HepG2 (cell line): ENCODE measurements around the gene GMFB. TPM values are rescaled to one million over a fixed set of nuclear protein-coding genes. Genes with fewer than 3 reads are reported as not detected.

ENCODE experiments used
- BCL6 ChIP-seq: IDR thresholded peaks from 2 replicates; pipeline ENCODE4 v1.6.1; 2016; ENCODE audit warnings: missing genetic modification reagents, missing compliant biosample characterization
- CBX5 ChIP-seq: sonication (generic); formaldehyde crosslinking; IDR thresholded peaks from 2 replicates; pipeline ENCODE4 v1.4.0; 2020; ENCODE audit warnings: missing genetic modification reagents, borderline replicate concordance
- HNRNPUL1 ChIP-seq: fragments of 200-400 bp; formaldehyde crosslinking; IDR thresholded peaks from 2 replicates; pipeline ENCODE4 v1.6.1; 2017; ENCODE audit warnings: low read depth, mild to moderate bottlenecking, low read length, moderate library complexity
- KAT8 ChIP-seq: IDR thresholded peaks from 2 replicates; pipeline ENCODE4 v1.6.1; 2016; ENCODE audit warnings: missing genetic modification reagents, missing compliant biosample characterization
- MEF2D ChIP-seq: sonication (generic); formaldehyde crosslinking; IDR thresholded peaks from 2 replicates; pipeline ENCODE4 v1.5.1; 2020; ENCODE audit warnings: mild to moderate bottlenecking, missing genetic modification reagents
- PAWR ChIP-seq: sonication (generic); formaldehyde crosslinking; IDR thresholded peaks from 2 replicates; pipeline ENCODE4 v1.4.0; 2020; ENCODE audit warnings: missing genetic modification reagents, mild to moderate bottlenecking, borderline replicate concordance
- RFXANK ChIP-seq: IDR thresholded peaks from 2 replicates; pipeline ENCODE4 v1.6.1; 2016
- RXRB ChIP-seq: IDR thresholded peaks from 2 replicates; pipeline ENCODE4 v1.6.1; 2016; ENCODE audit warnings: borderline replicate concordance, missing genetic modification reagents, missing compliant biosample characterization
- SALL2 ChIP-seq: sonication (generic); formaldehyde crosslinking; IDR thresholded peaks from 2 replicates; pipeline ENCODE4 v1.8.1; 2023; ENCODE audit warnings: mild to moderate bottlenecking, missing genetic modification reagents, inconsistent platforms
- SIN3A ChIP-seq: IDR thresholded peaks from 2 replicates; pipeline ENCODE4 v1.6.1; 2011; ENCODE audit warnings: low read depth, mild to moderate bottlenecking, control low read depth, low read length, borderline replicate concordance
- TAF15 ChIP-seq: fragments of 200-400 bp; formaldehyde crosslinking; IDR thresholded peaks from one replicate; pipeline ENCODE4 v1.6.1; 2018; ENCODE audit warnings: mild to moderate bottlenecking, low read depth, low read length; ENCODE audit not compliant: poor library complexity, severe bottlenecking
- TCF7 ChIP-seq: sonication (generic); IDR thresholded peaks from 2 replicates; pipeline ENCODE4 v1.6.1; 2016; ENCODE audit warnings: antibody characterized with exemption, low read depth
- WIZ ChIP-seq: sonication (generic); formaldehyde crosslinking; IDR thresholded peaks from 2 replicates; pipeline ENCODE4 v1.5.1; 2020; ENCODE audit warnings: mild to moderate bottlenecking, missing genetic modification reagents
- XRCC5 ChIP-seq: fragments of 200-400 bp; formaldehyde crosslinking; optimal IDR thresholded peaks from 2 replicates; pipeline ENCODE3; 2017; ENCODE audit warnings: mild to moderate bottlenecking, low read length
- ZBTB43 ChIP-seq: sonication (generic); formaldehyde crosslinking; conservative IDR thresholded peaks from 2 replicates; pipeline ENCODE4 v1.4.0; 2020; ENCODE audit warnings: missing genetic modification reagents
- ZBTB49 ChIP-seq: sonication (generic); formaldehyde crosslinking; IDR thresholded peaks from 2 replicates; pipeline ENCODE4 v1.4.0; 2020; ENCODE audit warnings: missing genetic modification reagents, borderline replicate concordance
- ZMYM3 ChIP-seq: sonication (generic); formaldehyde crosslinking; IDR thresholded peaks from 2 replicates; pipeline ENCODE4 v1.5.1; 2020; ENCODE audit warnings: mild to moderate bottlenecking, missing genetic modification reagents
- ZNF138 ChIP-seq: sonication (generic); formaldehyde crosslinking; IDR thresholded peaks from 2 replicates; pipeline ENCODE4 v1.5.0; 2020; ENCODE audit warnings: mild to moderate bottlenecking, low read depth, missing genetic modification reagents
- ZNF20 ChIP-seq: sonication (generic); formaldehyde crosslinking; IDR thresholded peaks from 2 replicates; pipeline ENCODE4 v1.4.0; 2020; ENCODE audit warnings: mild to moderate bottlenecking, moderate library complexity, missing genetic modification reagents
- ZNF232 ChIP-seq: sonication (generic); formaldehyde crosslinking; IDR thresholded peaks from 2 replicates; pipeline ENCODE4 v1.4.0; 2020; ENCODE audit warnings: missing genetic modification reagents, borderline replicate concordance
- ZNF24 ChIP-seq: fragments of 450-650 bp; IDR thresholded peaks from 2 replicates; pipeline ENCODE4 v1.6.1; 2017; ENCODE audit warnings: antibody characterized with exemption, mild to moderate bottlenecking
- ZNF451 ChIP-seq: sonication (generic); formaldehyde crosslinking; IDR thresholded peaks from 2 replicates; pipeline ENCODE4 v1.5.0; 2020; ENCODE audit warnings: mild to moderate bottlenecking, missing genetic modification reagents
- ZNF550 ChIP-seq: sonication (generic); formaldehyde crosslinking; IDR thresholded peaks from 2 replicates; pipeline ENCODE4 v1.4.0; 2020; ENCODE audit warnings: mild to moderate bottlenecking, missing genetic modification reagents, borderline replicate concordance
- ZNF567 ChIP-seq: sonication (generic); formaldehyde crosslinking; IDR thresholded peaks from 2 replicates; pipeline ENCODE4 v1.8.1; 2023; ENCODE audit warnings: mild to moderate bottlenecking, missing genetic modification reagents, borderline replicate concordance
- ZNF713 ChIP-seq: sonication (generic); formaldehyde crosslinking; IDR thresholded peaks from 2 replicates; pipeline ENCODE4 v1.4.0; 2020; ENCODE audit warnings: mild to moderate bottlenecking, missing genetic modification reagents
- ZNF766 ChIP-seq: sonication (generic); formaldehyde crosslinking; IDR thresholded peaks from 2 replicates; pipeline ENCODE4 v1.5.0; 2020; ENCODE audit warnings: missing genetic modification reagents, borderline replicate concordance
- ZSCAN25 ChIP-seq: sonication (generic); formaldehyde crosslinking; IDR thresholded peaks from 2 replicates; pipeline ENCODE4 v1.8.0; 2022; ENCODE audit warnings: mild to moderate bottlenecking, missing genetic modification reagents
- polyA plus RNA-seq, 8 experiments: library from polyadenylated mRNA; depleted of rRNA in 3 of 8; stranded (reverse) in 7 of 8; unstranded in 1 of 8; fragments of >200 nt; fragmentation: Illumina TruSeq in 4 of 8; extraction: Trizol in 4 of 8; gene quantifications; 2 replicates each; pipeline versions ENCODE4 v1.2.1 to v1.2.3, GENCODE V29; 2011 to 2016; ENCODE audit warnings: low read depth in 4 of 8, missing spikeins in 1 of 8, mixed read lengths in 1 of 8; ENCODE audit not compliant: insufficient read depth in 1 of 8
- total RNA-seq, 5 experiments: library from RNA; depleted of rRNA; stranded (reverse); fragments of >200 nt; fragmentation: Illumina TruSeq; extraction: Trizol; gene quantifications; 2 replicates each; pipeline ENCODE4 v1.2.3, GENCODE V29; 2016; ENCODE audit warnings: low read depth in 1 of 5

GMFB gene
- total and polyA plus RNA-seq, 2 of the 13 experiments (the other 11 are each of a cell fraction or from before 2014, with no cell fraction given): 17.3 to 68.2 TPM

GRCh38 chr14:54440873-54441868 lies 47.6 kb downstream of the GMFB start, which contains the start of gene CNIH1 (continued):
- TF ChIP-seq MEF2D (CRISPR knock-in tag) (peak; percentile 10), HNRNPUL1 (0 out of 2 replicates have a peak, but pooled peaks have one; percentile 35), ZNF451 (no peak; the same call in 1 of the 2 replicates), PAWR (no peak), ZSCAN25 (CRISPR knock-in tag) (peak; percentile 19; the same call in 1 of the 2 replicates), ZNF20 (CRISPR knock-in tag) (no peak), ZNF713 (CRISPR knock-in tag) (no peak), ZNF138 (CRISPR knock-in tag) (peak; percentile 89; the same call in 1 of the 2 replicates), ZNF24 (no peak), ZBTB49 (CRISPR knock-in tag) (no peak), XRCC5 (peak; percentile 84), ZMYM3 (CRISPR knock-in tag) (0 out of 2 replicates have a peak, but pooled peaks have one; percentile 36), TCF7 (no peak), SALL2 (CRISPR knock-in tag) (0 out of 2 replicates have a peak, but pooled peaks have one; percentile 62), WIZ (CRISPR knock-in tag) (no peak; the same call in 1 of the 2 replicates), BCL6 (CRISPR knock-in tag) (0 out of 2 replicates have a peak, but pooled peaks have one; percentile 50), RXRB (CRISPR knock-in tag) (peak; percentile 71; the same call in 1 of the 2 replicates), SIN3A (peak; percentile 66; the same call in 1 of the 2 replicates), CBX5 (CRISPR knock-in tag) (peak; percentile 38; the same call in 1 of the 2 replicates), ZNF567 (CRISPR knock-in tag) (no peak), ZNF766 (CRISPR knock-in tag) (no peak; the same call in 1 of the 2 replicates), ZNF232 (CRISPR knock-in tag) (no peak), ZBTB43 (0 out of 2 replicates have a peak, but pooled peaks have one; percentile 44), TAF15 (no peak), ZNF550 (no peak), RFXANK (CRISPR knock-in tag) (no peak), KAT8 (CRISPR knock-in tag) (0 out of 2 replicates have a peak, but pooled peaks have one; percentile 50)
